SJCRH30 (cell line): Measurements from ENCODE around the gene NACC2. TPM values are rescaled to one million over a fixed set of nuclear protein-coding genes. Genes with fewer than 3 reads are reported as not detected.

Source experiments
- DNase-seq, 2 experiments: peaks; one replicate each; pipeline ENCODE4 v3.0.0-alpha.2; 2015 to 2020
- H3K27ac ChIP-seq: fragments of 250-450 bp; sonication (Bioruptor Pico); 2 replicates; pipeline ENCODE4 v1.5.1; 2020; ENCODE audit warnings: mild to moderate bottlenecking, moderate library complexity
- H3K27me3 ChIP-seq: fragments of 250-450 bp; sonication (Bioruptor Pico); 2 replicates; pipeline ENCODE4 v1.5.1; 2020; ENCODE audit warnings: mild to moderate bottlenecking, moderate library complexity
- H3K36me3 ChIP-seq: fragments of 250-450 bp; sonication (Bioruptor Pico); 2 replicates; pipeline ENCODE4 v1.5.1; 2020; ENCODE audit warnings: mild to moderate bottlenecking, moderate library complexity
- H3K4me1 ChIP-seq: fragments of 250-450 bp; sonication (Bioruptor Pico); 2 replicates; pipeline ENCODE4 v1.5.1; 2020; ENCODE audit warnings: mild to moderate bottlenecking, moderate library complexity
- H3K4me3 ChIP-seq: fragments of 250-450 bp; sonication (Bioruptor Pico); 2 replicates; pipeline ENCODE4 v1.5.1; 2020; ENCODE audit warnings: mild to moderate bottlenecking, moderate library complexity
- H3K9me3 ChIP-seq: fragments of 250-450 bp; sonication (Bioruptor Pico); replicated peaks from 2 replicates; pipeline ENCODE4 v1.5.1; 2020; ENCODE audit warnings: mild to moderate bottlenecking, moderate library complexity
- total RNA-seq: library from RNA; depleted of rRNA; stranded (reverse); fragments of >200 nt; shearing (Covaris generic); gene quantifications from 2 replicates; pipeline ENCODE4 v1.2.3, GENCODE V29; 2014

The NACC2 gene
- total RNA-seq, 1 experiment from 2014 or later, result 4.4 TPM

- Histone ChIP-seq H3K27me3 (peaks cover 25% of the 10 kb centered on the region), H3K4me3 (peak overlapping the region; percentile 53), H3K27ac (peak overlapping the region; percentile 90), H3K9me3 (no peaks in the 10 kb centered on the region), H3K36me3 (no peaks in the 10 kb centered on the region), H3K4me1 (peaks cover 32% of the 10 kb centered on the region)
- peak; percentile 94 to 95 for DNase-seq
Measured at GRCh38 chr9:135992486-135993408, 102.3 kb downstream of the NACC2 start.

DNA sequence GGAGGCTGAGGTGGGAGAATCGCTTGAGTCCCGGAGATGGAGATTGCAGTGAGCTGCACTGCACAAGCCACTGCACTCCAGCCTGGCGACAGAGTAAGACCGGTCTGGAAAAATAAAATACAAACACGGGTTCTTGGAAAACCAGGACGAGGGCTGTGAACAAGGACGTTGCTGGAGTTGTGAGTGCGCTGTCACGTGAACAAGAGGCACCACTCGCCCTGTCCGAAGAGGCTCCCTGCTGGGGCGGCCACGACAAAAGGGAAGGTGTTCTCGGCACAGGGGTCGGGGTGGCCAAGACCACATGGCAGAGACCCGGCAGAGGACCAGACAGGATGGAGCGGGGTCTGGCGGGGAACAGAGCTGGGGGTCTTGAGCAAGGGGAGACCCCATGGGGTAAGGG is 103.3 kb downstream of the NACC2 start:
- H3K27me3 ChIP-seq, result peaks cover 33% of the 10 kb centered on the region
- no peak overlapping the region for H3K27ac ChIP-seq
- H3K36me3 ChIP-seq, result no peaks in the 10 kb centered on the region
- H3K4me3 ChIP-seq, result no peak overlapping the region
- H3K4me1 ChIP-seq, result peaks cover 32% of the 10 kb centered on the region
- no peak for DNase-seq
- H3K9me3 ChIP-seq, result no peaks in the 10 kb centered on the region

DNA sequence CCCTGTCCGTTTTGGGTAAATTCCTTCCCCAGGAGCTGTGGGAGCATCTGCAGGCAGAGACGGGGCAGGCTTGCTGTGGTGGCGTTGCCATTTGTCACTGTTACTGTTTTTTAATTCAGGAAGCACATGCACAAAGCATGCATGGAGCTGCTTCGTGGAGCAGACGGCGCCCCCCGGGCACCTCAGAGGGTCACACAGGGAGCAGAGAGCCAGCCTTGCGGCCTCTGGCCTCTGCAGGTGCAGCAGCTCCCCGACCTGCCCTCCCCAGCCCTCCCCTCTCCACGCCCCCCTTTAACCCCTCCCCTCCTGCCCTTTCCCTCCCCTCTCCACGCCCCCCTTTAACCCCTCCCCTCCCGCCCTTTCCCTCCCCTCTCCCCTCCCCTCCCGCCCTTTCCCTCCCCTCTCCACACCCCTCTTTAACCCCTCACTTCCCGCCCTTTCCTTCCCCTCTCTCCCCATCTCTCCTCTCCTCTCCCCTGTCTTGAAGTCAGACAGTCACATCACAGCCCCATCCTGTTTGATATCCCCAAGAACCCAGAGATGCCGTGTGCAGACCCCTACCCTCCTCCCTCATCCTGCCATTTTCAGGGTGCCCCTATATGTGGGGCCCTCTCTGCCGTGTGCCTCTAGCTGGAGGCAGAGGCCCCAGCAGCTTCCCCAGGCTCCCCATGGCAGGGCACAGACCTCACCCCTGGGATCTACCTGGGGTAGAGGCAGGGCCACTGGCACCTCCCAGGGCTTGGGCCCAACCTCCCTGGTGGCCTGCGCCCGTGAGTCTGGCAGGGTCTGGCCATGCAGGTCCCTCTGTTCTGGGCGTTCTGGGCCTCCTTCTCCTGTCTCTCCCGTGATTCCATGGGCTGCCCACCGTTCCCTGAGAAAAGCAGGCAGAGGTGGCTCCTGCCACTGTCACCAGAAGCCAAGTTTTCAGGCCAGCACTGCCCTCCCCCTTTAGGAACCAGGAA is 104.3 kb downstream of the NACC2 start:
- peak; percentile 88 to 98 for DNase-seq
- Histone ChIP-seq H3K27me3 (peaks cover 37% of the 10 kb centered on the region), H3K27ac (no peak overlapping the region), H3K4me3 (no peak overlapping the region), H3K4me1 (peaks cover 33% of the 10 kb centered on the region), H3K9me3 (no peaks in the 10 kb centered on the region), H3K36me3 (no peaks in the 10 kb centered on the region)

DNA sequence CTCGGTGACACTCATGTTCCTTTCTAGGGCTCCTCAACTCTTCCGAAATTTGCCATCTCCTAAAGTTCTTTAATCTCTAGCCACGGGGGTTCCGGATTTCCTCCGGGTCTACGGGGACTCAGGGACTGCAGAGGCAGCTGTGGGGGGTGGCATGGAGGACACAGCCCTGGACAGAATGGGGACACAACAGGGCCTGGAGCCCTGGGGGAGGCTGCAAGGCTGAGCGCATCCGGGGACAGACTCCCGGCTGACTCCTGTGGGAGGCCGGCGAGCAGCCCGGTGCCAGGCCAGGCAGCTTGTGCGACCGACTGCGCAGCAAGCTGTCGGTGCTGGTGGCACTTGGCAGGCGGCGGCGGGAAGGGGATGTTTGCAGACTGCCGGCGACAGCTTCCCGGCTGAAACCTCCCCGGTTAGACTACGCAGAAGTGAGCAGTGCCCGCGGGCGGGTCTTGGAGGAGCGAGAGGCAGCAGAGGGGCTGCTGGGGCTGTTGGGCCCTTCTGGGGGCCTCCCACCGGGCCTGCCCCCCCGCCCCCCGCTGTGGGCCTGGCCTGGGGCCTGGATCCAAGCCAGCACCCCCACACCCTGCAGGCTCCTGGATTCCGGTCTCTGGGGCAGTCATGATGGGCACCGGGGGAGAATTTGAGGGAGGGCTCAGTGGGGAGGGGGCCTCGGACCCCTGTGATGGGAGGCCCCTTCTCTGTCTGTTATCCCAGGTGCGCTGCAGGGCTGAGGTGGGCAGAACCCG is 105.2 kb downstream of the NACC2 start:
- Histone ChIP-seq H3K36me3 (no peaks in the 10 kb centered on the region), H3K27me3 (peaks cover 37% of the 10 kb centered on the region), H3K9me3 (no peaks in the 10 kb centered on the region), H3K4me1 (peaks cover 40% of the 10 kb centered on the region), H3K4me3 (no peak overlapping the region), H3K27ac (no peak overlapping the region)
- no peak for DNase-seq

DNA sequence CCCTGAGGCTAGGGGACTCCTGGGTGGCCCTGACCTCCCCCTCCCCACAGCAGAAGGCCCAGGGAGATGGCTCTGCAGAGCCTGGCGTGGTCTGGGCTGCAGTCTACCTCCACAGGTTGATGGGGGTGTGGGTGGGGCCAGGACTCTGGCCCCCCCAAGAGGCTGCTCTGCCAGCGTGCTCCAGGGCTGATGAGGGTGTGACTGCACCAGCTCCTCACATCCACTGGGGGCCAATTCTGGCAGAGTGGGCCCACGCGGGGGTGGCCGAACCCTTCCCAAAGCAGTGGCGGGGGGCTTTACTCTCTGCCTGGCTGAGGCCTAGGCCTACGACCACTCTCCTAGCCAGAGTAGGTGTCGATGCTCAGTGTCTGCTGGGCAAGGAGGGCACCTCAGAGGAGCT is 105.9 kb downstream of the NACC2 start:
- no peak for DNase-seq
- Histone ChIP-seq H3K36me3 (no peaks in the 10 kb centered on the region), H3K9me3 (no peaks in the 10 kb centered on the region), H3K4me3 (no peak overlapping the region), H3K27ac (no peak overlapping the region), H3K4me1 (peaks cover 41% of the 10 kb centered on the region), H3K27me3 (peaks cover 37% of the 10 kb centered on the region)

DNA sequence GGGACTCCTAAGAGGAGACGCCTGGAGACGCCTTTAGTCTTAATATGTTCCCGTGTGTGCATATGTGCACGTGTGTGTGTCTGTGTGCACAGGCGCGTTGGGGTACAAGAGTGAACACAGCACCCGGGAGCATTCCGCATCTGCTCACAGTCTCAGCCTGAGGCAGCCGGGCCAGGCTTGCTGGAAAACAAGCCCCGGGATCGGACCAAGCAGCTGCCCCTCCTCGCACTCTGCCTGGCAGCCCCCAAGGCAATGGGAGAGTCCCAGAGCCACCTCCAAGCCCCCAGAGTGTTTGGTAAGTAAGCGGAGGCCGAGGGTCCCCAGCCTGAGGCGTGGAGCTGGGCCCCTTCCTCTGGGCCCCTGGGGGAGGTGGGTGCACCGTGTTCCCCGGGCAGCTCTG is 106.6 kb downstream of the NACC2 start:
- H3K9me3 ChIP-seq, result no peaks in the 10 kb centered on the region
- no peak for DNase-seq
- H3K4me3 ChIP-seq, result no peak overlapping the region
- H3K27ac ChIP-seq, result no peak overlapping the region
- H3K27me3 ChIP-seq, result peaks cover 38% of the 10 kb centered on the region
- no peaks in the 10 kb centered on the region for H3K36me3 ChIP-seq
- peaks cover 40% of the 10 kb centered on the region for H3K4me1 ChIP-seq

DNA sequence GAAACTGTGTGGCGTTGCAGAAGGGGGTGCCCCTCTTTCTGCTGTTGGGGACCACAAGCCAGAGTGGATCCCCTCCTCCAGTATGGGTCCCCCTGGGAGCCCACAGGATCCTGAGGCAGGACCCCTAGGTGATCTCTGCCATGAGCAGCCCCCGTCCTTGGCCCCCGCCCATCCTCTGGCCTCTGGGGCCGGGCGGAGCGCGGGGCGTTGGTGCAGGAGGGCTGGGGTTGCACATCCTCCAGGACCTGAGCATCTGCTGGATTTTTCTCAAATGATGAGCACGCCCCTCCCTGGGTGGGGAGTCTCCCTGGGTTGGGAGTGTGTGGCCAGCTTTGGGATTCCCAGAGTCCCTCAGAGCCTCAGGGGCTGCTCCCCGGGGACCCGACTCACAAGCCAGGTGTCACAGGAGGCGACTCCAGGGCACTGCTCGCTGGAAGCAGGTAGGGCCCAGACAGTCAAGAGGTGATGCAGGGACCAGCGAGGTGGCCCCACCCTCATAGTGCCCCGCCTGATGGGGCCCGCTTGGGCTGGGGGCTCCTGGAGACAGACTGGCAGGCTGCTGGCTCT is 107.2 kb downstream of the NACC2 start:
- DNase-seq, result no peak
- H3K27ac ChIP-seq, result no peak overlapping the region
- no peak overlapping the region for H3K4me3 ChIP-seq
- no peaks in the 10 kb centered on the region for H3K9me3 ChIP-seq
- no peaks in the 10 kb centered on the region for H3K36me3 ChIP-seq
- peaks cover 35% of the 10 kb centered on the region for H3K4me1 ChIP-seq
- peaks cover 44% of the 10 kb centered on the region for H3K27me3 ChIP-seq

GRCh38 chr9:135986605-135987004 is 108.5 kb downstream of the NACC2 start:
- no peak overlapping the region for H3K27ac ChIP-seq
- H3K4me3 ChIP-seq, result no peak overlapping the region
- peaks cover 27% of the 10 kb centered on the region for H3K4me1 ChIP-seq
- H3K9me3 ChIP-seq, result no peaks in the 10 kb centered on the region
- H3K36me3 ChIP-seq, result no peaks in the 10 kb centered on the region
- DNase-seq, result no peak
- H3K27me3 ChIP-seq, result peaks cover 47% of the 10 kb centered on the region

GRCh38 chr9:135985889-135986288 is 109.2 kb downstream of the NACC2 start:
- H3K27ac ChIP-seq, result no peak overlapping the region
- peaks cover 23% of the 10 kb centered on the region for H3K4me1 ChIP-seq

GRCh38 chr9:135985459-135985774 is 109.7 kb downstream of the NACC2 start:
- Histone ChIP-seq H3K4me1 (peaks cover 21% of the 10 kb centered on the region), H3K36me3 (no peaks in the 10 kb centered on the region), H3K9me3 (no peaks in the 10 kb centered on the region), H3K27me3 (peaks cover 47% of the 10 kb centered on the region), H3K27ac (no peak overlapping the region), H3K4me3 (no peak overlapping the region)
- DNase-seq, result no peak

More at GRCh38 chr9:135985889-135986288, 109.2 kb downstream of the NACC2 start:
- Histone ChIP-seq H3K4me3 (no peak overlapping the region), H3K27me3 (peaks cover 47% of the 10 kb centered on the region), H3K9me3 (no peaks in the 10 kb centered on the region), H3K36me3 (no peaks in the 10 kb centered on the region)
- DNase-seq, result no peak

DNA sequence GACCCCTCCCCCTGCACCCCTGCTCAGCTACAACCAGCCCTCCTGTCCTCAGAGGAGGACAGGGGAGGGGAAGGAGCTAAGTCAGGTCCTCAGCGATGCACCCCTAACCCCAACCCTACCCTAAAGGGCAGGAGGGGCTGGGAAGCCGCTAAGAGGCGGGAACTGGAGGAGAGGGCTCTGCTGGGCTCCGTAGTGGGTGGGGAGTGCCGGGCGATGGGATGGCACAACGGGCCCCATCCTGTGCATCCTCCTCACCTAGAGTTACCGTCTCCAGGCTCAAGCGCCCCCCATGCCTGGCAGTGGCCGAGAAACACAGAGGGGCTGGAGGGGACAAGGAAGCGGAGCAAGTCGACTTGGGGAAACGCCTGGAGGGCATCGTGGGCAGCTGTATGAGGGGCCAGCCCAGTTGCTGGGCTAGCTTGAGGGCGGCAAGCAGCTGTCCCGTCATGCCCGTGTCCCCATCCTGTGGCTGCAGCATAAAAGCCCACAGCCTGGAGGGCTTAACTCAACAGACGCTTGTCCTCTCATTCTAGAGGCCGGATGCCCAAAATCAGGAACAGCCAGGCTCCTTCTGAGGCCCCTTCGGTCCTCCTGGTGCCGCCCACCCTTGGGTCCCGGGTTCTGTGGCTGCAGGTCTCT is 110.9 kb downstream of the NACC2 start:
- no peaks in the 10 kb centered on the region for H3K36me3 ChIP-seq
- H3K9me3 ChIP-seq, result no peaks in the 10 kb centered on the region
- peak; percentile 87 to 92 for DNase-seq
- peaks cover 21% of the 10 kb centered on the region for H3K4me1 ChIP-seq
- H3K4me3 ChIP-seq, result no peak overlapping the region; the same call in 1 of the 2 replicates
- H3K27me3 ChIP-seq, result peaks cover 40% of the 10 kb centered on the region
- peak overlapping the region; percentile 26 for H3K27ac ChIP-seq

DNA sequence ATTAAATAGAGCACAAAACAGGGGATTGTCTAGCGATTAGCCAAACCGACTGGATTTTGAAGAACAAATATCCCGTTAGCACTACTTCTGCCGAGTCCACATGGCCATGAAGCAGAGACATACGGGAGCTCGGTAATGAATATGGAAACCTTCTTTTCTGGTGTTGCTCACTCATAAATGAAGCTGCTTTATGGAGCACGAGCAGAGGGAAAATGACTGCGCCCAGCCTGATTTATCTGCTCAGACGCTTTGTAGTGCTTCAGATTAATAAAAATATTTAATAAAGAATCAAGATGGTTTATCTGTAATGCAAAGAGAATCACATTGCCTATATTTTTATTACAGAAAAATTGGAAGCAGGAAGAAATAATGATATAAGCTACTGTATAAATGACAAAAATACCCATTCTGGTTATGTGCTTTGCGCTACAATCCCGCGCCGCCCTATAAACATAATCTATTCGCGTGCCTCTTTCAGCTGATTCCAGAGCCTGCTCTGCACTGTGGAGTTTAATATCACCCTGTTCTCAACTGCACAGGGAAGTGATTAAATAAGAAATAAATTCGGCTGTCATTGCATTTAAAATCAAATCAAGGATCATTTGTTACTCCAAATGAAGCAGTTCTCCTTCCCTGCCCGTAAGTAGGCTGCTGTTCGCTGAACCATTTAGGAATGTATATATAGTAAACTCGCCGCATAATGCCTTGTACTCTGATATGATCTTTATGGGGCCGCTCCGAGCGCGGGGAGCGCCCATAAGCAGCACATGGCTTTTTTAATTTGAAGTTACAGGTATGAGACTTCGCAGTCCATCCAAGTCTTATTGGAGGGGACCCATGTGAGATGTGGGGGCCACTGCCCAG is 111.6 kb downstream of the NACC2 start:
- no peak overlapping the region for H3K4me3 ChIP-seq
- peaks cover 38% of the 10 kb centered on the region for H3K27me3 ChIP-seq
- H3K4me1 ChIP-seq, result peaks cover 21% of the 10 kb centered on the region
- H3K9me3 ChIP-seq, result no peaks in the 10 kb centered on the region
- no peak overlapping the region for H3K27ac ChIP-seq
- H3K36me3 ChIP-seq, result no peaks in the 10 kb centered on the region
- DNase-seq, result peak in 1 of 2 experiments; percentile 54
